ENCODE data around the gene EXOC6B.

DNA sequence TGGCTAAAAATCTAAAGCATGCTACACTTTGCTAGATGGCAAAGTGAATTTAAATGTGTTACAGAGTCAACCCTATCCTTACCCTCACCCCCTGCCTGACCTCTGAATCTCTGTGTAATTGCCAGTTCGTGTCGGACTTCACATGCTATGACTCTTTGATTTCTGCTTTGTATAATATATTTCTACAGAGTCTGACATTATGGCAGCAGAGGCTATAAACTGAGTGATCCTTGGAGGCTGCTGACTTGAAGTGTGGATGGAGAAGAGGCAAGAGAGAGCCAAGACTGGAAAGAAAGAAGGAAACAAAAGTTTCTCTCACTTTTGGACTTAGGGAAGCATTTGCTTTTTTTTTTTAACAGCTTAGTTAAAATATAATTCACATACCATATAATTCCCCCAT is 588.3 kb downstream of the EXOC6B start:
- TF ChIP-seq, protein P1, sequence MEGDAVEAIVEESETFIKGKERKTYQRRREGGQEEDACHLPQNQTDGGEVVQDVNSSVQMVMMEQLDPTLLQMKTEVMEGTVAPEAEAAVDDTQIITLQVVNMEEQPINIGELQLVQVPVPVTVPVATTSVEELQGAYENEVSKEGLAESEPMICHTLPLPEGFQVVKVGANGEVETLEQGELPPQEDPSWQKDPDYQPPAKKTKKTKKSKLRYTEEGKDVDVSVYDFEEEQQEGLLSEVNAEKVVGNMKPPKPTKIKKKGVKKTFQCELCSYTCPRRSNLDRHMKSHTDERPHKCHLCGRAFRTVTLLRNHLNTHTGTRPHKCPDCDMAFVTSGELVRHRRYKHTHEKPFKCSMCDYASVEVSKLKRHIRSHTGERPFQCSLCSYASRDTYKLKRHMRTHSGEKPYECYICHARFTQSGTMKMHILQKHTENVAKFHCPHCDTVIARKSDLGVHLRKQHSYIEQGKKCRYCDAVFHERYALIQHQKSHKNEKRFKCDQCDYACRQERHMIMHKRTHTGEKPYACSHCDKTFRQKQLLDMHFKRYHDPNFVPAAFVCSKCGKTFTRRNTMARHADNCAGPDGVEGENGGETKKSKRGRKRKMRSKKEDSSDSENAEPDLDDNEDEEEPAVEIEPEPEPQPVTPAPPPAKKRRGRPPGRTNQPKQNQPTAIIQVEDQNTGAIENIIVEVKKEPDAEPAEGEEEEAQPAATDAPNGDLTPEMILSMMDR (IDR thresholded peaks at IDR 0.05), result no peak
- no peak for TF ChIP-seq POLR2A (IDR thresholded peaks at IDR 0.05)

Data from body of pancreas (tissue), 4 donors.